LNCaP clone FGC (cell line): ENCODE results near the gene ZCCHC14.
A peak's percentile ranks its signal among the peaks of the same experiment; 100 is the strongest.
"Not testable (repeated sequence)": the region's sequence is repeated elsewhere in the genome, so short reads cannot be mapped to it uniquely, and the experiment has no call there.

Experiments used
- DNase-seq: peaks from one replicate; pipeline ENCODE4 v3.0.0-alpha.2; 2011; ENCODE audit warnings: low read depth
- H3K4me3 ChIP-seq: 2 replicates; pipeline ENCODE4 v1.5.1; 2011; ENCODE audit warnings: mild to moderate bottlenecking, low read depth, low read length, control low read depth
- TF ChIP-seq, protein P1 (sequence below): IDR thresholded peaks from 2 replicates; pipeline ENCODE4 v1.5.1; 2012; ENCODE audit warnings: mild to moderate bottlenecking; ENCODE audit not compliant: control insufficient read depth, insufficient read depth; ENCODE audit errors: extremely low read depth

ZCCHC14 gene

DNA sequence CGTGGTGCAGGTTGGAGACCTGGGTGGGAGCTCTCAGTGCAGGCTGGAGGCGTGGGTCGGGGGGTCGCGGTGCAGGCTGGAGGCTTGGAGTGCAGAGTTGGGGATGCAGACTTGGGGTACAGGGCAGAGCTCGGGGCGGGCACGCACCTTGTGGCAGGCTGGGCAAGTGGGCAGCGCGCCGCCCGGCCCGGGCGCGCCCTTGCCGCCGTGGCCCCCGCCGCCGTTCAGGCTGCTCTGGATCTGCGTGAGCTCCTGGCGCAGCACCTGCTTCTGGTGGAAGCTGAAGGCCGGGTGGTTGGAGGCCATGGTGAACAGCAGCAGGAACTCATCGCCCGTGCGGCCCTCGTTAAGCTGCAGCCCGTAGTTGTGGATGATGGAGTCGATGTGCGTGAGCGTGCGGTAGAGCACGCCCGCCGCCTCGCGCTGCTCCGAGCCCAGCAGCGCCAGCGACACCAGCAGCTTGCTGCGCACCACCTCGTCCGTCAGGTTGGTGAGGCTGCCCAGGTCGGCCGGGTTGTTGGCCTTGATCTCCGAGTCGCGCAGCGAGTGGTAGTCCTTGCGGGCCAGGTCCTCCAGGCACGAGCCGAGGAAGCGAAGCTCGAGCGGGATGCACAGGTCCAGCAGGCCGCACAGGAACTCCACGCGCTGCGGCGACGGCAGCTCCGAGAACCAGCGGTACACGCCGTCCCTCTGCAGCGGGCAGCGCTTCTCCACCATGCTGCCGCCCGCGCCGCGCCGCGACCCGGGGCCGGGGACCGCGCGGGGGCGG is 1.1 kb downstream of the ZCCHC14 start:
- DNase-seq, result no peak
- peak overlapping the region; percentile 38; the same call in 1 of the 2 replicates for H3K4me3 ChIP-seq
- TF ChIP-seq, protein P1, sequence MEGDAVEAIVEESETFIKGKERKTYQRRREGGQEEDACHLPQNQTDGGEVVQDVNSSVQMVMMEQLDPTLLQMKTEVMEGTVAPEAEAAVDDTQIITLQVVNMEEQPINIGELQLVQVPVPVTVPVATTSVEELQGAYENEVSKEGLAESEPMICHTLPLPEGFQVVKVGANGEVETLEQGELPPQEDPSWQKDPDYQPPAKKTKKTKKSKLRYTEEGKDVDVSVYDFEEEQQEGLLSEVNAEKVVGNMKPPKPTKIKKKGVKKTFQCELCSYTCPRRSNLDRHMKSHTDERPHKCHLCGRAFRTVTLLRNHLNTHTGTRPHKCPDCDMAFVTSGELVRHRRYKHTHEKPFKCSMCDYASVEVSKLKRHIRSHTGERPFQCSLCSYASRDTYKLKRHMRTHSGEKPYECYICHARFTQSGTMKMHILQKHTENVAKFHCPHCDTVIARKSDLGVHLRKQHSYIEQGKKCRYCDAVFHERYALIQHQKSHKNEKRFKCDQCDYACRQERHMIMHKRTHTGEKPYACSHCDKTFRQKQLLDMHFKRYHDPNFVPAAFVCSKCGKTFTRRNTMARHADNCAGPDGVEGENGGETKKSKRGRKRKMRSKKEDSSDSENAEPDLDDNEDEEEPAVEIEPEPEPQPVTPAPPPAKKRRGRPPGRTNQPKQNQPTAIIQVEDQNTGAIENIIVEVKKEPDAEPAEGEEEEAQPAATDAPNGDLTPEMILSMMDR, result no peak

- not testable (repeated sequence) for DNase-seq, H3K4me3 ChIP-seq
Observed at GRCh38 chr16:87490799-87491521, 1.9 kb downstream of the ZCCHC14 start.

DNA sequence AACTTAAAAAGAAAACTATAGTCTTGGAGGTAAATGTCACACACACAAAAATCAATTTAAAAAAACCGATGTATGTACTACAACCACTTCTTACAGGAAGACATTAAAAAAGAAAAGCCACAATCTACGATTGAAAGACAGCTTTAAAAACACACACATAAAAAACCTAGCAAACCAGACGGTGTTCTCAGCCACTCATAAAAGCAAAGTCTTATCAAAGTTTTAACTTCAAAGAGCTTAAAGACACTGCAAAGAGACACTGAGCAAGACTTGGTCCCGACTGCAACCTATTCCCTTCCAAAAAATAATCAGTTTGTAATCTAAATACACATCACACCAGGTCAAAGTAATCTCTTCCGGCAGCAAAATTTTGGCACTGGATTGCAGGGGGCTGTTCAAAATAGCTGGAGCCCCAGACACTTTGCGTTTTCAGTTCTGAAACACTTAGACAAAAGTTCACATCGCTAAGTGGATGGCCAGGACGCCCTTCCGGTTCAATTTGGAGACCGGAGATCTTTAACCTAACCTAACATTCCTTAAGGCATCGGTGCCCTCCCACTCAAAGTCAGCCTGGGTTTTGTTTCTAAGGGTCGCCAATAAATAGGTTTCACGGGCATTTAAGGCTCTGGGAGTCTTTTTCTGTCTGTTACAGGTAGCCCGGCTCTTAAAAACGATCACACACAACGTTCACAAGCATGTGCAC is 2.6 kb downstream of the ZCCHC14 start:
- TF ChIP-seq, protein P1, result no peak
- no peak for DNase-seq
- no peak overlapping the region for H3K4me3 ChIP-seq

GRCh38 chr16:87489434-87490045 is 3.3 kb downstream of the ZCCHC14 start:
- DNase-seq, result no peak
- TF ChIP-seq, protein P1, result no peak
- H3K4me3 ChIP-seq, result no peak overlapping the region

DNA sequence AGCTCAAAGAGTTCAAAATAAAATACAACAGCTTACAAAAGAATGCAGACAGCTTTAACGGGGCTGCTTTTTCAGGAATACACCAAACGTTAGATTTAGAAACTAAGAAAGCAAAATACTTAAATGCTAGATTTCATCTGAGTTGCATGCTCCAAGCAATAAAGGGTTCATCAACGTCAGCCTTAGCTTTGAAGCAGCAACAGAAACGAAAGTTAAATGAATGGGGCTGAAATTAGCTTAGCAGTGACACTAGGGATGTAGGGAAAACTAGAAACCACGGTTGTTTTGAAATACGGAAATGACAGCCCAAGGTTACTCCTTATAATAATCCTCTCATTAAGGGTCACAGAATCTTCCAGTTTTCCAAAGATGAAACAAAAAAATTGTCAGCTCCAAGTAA is 3.9 kb downstream of the ZCCHC14 start:
- DNase-seq, H3K4me3 ChIP-seq: not testable (repeated sequence)

DNA sequence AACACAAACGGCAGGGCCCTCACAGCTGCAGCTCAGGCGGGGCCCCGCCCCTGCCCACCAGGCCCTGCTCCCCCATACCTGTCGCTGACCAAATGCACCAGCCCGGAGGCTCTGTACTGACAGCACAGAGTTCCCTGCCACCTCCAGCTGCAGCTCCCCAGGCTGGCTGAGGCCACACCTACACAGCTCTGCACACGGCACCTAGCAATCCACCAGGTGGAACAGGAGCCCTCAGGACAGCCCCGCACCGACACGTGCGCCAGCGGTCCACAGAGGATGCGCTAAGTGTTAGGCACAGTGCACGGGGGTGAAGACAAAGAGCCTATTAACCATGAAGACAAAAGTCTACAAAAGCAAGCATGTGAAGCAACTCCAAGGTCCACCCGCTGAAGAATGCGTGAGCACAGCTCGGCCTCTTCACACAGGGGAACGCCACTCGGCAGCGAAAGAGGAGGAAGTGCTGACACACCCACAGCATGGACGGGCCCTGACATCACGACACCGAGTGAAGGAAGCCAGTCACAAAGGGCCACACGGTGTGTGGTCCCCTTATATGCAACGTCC is 5.4 kb downstream of the ZCCHC14 start:
- TF ChIP-seq, protein P1, result no peak
- no peak overlapping the region for H3K4me3 ChIP-seq
- DNase-seq, result no peak

DNA sequence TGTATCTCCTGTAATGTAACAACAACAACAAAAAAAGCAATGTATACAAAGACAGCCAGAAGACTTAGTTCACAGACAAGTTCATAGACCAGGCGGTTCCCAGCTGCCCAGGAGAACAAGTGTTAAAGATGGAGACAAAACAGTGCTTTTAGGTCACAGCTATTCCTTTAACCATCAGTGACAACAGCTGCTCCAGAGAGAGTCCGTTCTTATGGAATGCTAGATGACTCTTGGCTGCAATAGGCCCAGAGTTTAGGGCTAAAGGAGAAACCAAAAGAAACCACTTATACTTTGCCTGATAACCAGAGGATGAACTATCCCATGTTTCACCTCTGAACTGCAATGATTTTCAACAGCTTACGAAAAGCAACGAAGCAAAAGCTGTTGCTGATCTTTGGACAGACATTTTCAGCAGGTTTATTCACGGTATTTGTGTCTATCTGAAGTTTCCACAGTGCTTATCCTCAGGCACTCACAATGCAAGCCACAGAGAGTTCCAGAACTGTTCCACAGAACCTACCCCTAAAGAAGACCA is 6.0 kb downstream of the ZCCHC14 start:
- no peak for DNase-seq
- H3K4me3 ChIP-seq, result no peak overlapping the region
- TF ChIP-seq, protein P1, result no peak
